ENCODE measurements around the gene SRGAP1.

Gene SRGAP1

DNA sequence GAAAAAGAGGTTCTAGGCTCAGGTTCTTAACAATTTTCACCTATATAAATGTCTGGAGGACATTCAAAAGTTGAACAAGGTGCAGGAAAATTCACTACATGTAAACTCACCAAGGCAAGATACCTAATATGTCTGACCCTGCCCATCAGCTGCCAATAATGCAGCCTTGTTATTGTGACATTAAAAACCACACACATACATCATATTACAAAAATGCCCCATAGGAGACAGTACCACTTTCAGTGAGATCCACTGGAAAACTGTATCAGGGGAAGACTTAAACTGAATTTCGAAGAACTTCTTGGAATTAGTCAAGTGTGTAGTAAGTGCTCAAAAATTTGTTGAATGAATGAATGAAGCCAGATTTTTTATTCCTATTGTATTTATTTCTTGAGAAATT lies 294.5 kb downstream of the SRGAP1 start:
- H2AFZ ChIP-seq (ENCODE audit: low read depth, low read length) = no peak overlapping the region
- no peaks in the 10 kb centered on the region for H3K27me3 ChIP-seq (ENCODE audit: insufficient read depth, low read length, poor library complexity)
- ATAC-seq (ENCODE audit: insufficient read depth, low read depth) = no peak
- no peaks in the 10 kb centered on the region for H3K4me1 ChIP-seq (ENCODE audit: insufficient read depth, low read length)
- H3K79me2 ChIP-seq (ENCODE audit: insufficient read depth, low read length) = no peaks in the 10 kb centered on the region
- no peaks in the 10 kb centered on the region for H3K9me3 ChIP-seq (ENCODE audit: insufficient read depth, low read length, severe bottlenecking)
- H3K4me3 ChIP-seq (ENCODE audit: low read depth in 1 of 2, low read length in 2 of 2) = no peak overlapping the region
- H3K9ac ChIP-seq (ENCODE audit: low read depth, low read length) = no peak overlapping the region
- DNase-seq = no peak
- H3K27ac ChIP-seq (ENCODE audit: low read length) = no peak overlapping the region
- TF ChIP-seq, protein P1, sequence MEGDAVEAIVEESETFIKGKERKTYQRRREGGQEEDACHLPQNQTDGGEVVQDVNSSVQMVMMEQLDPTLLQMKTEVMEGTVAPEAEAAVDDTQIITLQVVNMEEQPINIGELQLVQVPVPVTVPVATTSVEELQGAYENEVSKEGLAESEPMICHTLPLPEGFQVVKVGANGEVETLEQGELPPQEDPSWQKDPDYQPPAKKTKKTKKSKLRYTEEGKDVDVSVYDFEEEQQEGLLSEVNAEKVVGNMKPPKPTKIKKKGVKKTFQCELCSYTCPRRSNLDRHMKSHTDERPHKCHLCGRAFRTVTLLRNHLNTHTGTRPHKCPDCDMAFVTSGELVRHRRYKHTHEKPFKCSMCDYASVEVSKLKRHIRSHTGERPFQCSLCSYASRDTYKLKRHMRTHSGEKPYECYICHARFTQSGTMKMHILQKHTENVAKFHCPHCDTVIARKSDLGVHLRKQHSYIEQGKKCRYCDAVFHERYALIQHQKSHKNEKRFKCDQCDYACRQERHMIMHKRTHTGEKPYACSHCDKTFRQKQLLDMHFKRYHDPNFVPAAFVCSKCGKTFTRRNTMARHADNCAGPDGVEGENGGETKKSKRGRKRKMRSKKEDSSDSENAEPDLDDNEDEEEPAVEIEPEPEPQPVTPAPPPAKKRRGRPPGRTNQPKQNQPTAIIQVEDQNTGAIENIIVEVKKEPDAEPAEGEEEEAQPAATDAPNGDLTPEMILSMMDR (IDR thresholded peaks at IDR 0.05; ENCODE audit: borderline replicate concordance, extremely low read depth, low read length, poor library complexity, severe bottlenecking) = no peak
- TF ChIP-seq EZH2 (IDR thresholded peaks at IDR 0.05; ENCODE audit: borderline replicate concordance, low read depth, low read length, severe bottlenecking) = no peak
- H3K4me2 ChIP-seq (ENCODE audit: insufficient read depth, low read length) = no peak overlapping the region
- no peaks in the 10 kb centered on the region for H3K36me3 ChIP-seq (ENCODE audit: insufficient read depth, low read length)
- H4K20me1 ChIP-seq (ENCODE audit: insufficient read depth, low read length) = no peaks in the 10 kb centered on the region

DNA sequence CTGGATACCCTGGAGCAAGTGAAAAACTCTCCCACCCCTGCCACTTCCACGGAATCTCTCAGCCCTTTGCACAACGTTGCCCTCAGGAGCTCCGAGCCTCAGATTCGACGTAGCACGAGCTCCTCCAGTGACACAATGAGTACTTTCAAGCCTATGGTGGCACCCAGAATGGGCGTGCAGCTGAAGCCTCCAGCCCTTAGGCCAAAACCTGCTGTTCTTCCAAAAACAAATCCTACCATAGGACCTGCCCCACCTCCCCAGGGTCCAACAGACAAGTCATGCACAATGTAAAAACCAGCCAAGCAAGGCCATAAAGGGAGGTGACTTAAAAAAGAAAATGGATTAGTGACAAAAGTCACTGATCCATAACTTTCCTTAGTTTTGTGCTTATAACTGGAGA lies 297.9 kb downstream of the SRGAP1 start:
- no peak for ATAC-seq (ENCODE audit: insufficient read depth, low read depth)
- Histone ChIP-seq H3K27me3 (ENCODE audit: insufficient read depth, low read length, poor library complexity) (no peaks in the 10 kb centered on the region), H3K4me3 (ENCODE audit: low read depth in 1 of 2, low read length in 2 of 2) (no peak overlapping the region), H3K4me1 (ENCODE audit: insufficient read depth, low read length) (no peaks in the 10 kb centered on the region), H3K9ac (ENCODE audit: low read depth, low read length) (no peak overlapping the region), H3K27ac (ENCODE audit: low read length) (no peak overlapping the region), H3K9me3 (ENCODE audit: insufficient read depth, low read length, severe bottlenecking) (no peaks in the 10 kb centered on the region), H3K79me2 (ENCODE audit: insufficient read depth, low read length) (no peaks in the 10 kb centered on the region), H3K4me2 (ENCODE audit: insufficient read depth, low read length) (no peak overlapping the region), H3K36me3 (ENCODE audit: insufficient read depth, low read length) (no peaks in the 10 kb centered on the region), H2AFZ (ENCODE audit: low read depth, low read length) (no peak overlapping the region), H4K20me1 (ENCODE audit: insufficient read depth, low read length) (no peaks in the 10 kb centered on the region)
- TF ChIP-seq, protein P1 (IDR thresholded peaks at IDR 0.05; ENCODE audit: borderline replicate concordance, extremely low read depth, low read length, poor library complexity, severe bottlenecking) = no peak
- no peak for TF ChIP-seq EZH2 (IDR thresholded peaks at IDR 0.05; ENCODE audit: borderline replicate concordance, low read depth, low read length, severe bottlenecking)
- DNase-seq = no peak

DNA sequence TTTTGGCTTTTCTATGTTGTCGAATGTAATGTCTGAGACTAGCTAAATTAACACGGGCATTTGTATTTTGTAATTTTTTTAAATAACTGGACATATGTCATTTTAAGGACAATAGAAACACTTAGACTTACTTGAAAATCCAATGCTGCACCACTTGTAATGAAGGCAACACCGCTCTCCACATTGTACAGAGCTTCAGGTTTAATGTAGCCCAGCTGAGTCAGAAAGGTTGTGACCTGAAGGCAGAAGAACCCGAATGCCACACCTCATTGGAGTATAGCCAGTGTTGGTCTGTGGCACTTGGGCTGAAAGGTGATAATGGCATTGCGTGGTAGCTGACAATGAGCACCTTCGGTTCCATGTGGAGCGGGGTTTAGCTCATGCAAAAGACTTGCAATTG lies 298.3 kb downstream of the SRGAP1 start:
- TF ChIP-seq, protein P1 (IDR thresholded peaks at IDR 0.05; ENCODE audit: borderline replicate concordance, extremely low read depth, low read length, poor library complexity, severe bottlenecking) = no peak
- TF ChIP-seq EZH2 (IDR thresholded peaks at IDR 0.05; ENCODE audit: borderline replicate concordance, low read depth, low read length, severe bottlenecking) = no peak
- Histone ChIP-seq H2AFZ (ENCODE audit: low read depth, low read length) (no peak overlapping the region), H3K36me3 (ENCODE audit: insufficient read depth, low read length) (no peaks in the 10 kb centered on the region), H3K79me2 (ENCODE audit: insufficient read depth, low read length) (no peaks in the 10 kb centered on the region), H3K9ac (ENCODE audit: low read depth, low read length) (no peak overlapping the region), H3K4me2 (ENCODE audit: insufficient read depth, low read length) (no peak overlapping the region), H3K4me3 (ENCODE audit: low read depth in 1 of 2, low read length in 2 of 2) (no peak overlapping the region), H3K27me3 (ENCODE audit: insufficient read depth, low read length, poor library complexity) (no peaks in the 10 kb centered on the region), H3K4me1 (ENCODE audit: insufficient read depth, low read length) (no peaks in the 10 kb centered on the region), H4K20me1 (ENCODE audit: insufficient read depth, low read length) (no peaks in the 10 kb centered on the region), H3K27ac (ENCODE audit: low read length) (no peak overlapping the region), H3K9me3 (ENCODE audit: insufficient read depth, low read length, severe bottlenecking) (no peaks in the 10 kb centered on the region)
- no peak for DNase-seq
- ATAC-seq (ENCODE audit: insufficient read depth, low read depth) = no peak

DNA sequence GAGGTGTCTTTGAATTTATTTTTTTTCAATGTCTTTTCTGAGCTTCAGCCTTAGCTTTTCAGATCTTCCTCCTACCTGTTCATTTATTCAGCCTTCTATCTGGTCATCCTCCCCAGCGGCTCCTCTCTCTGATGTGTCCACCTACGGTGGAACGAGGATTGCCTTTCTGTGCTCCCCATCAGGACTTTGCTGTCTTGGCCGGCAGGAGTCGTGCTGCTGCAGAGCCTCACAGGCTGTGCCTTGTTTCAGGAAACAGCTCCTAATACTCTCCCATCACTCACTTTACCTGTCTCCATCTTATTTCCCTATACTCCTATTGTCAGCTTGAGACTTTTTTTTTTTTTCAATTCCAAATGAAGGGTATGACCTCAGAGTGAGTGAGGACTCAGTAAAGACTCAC lies 300.7 kb downstream of the SRGAP1 start:
- Histone ChIP-seq H3K79me2 (ENCODE audit: insufficient read depth, low read length) (no peaks in the 10 kb centered on the region), H3K4me2 (ENCODE audit: insufficient read depth, low read length) (no peak overlapping the region), H3K4me3 (ENCODE audit: low read depth in 1 of 2, low read length in 2 of 2) (no peak overlapping the region), H3K9ac (ENCODE audit: low read depth, low read length) (no peak overlapping the region), H3K27ac (ENCODE audit: low read length) (no peak overlapping the region), H3K4me1 (ENCODE audit: insufficient read depth, low read length) (no peaks in the 10 kb centered on the region), H3K9me3 (ENCODE audit: insufficient read depth, low read length, severe bottlenecking) (no peaks in the 10 kb centered on the region), H4K20me1 (ENCODE audit: insufficient read depth, low read length) (no peaks in the 10 kb centered on the region), H3K36me3 (ENCODE audit: insufficient read depth, low read length) (no peaks in the 10 kb centered on the region), H3K27me3 (ENCODE audit: insufficient read depth, low read length, poor library complexity) (no peaks in the 10 kb centered on the region), H2AFZ (ENCODE audit: low read depth, low read length) (no peak overlapping the region)
- ATAC-seq (ENCODE audit: insufficient read depth, low read depth) (no peak), DNase-seq (no peak)
- no peak for TF ChIP-seq EZH2 (IDR thresholded peaks at IDR 0.05; ENCODE audit: borderline replicate concordance, low read depth, low read length, severe bottlenecking)
- TF ChIP-seq, protein P1 (IDR thresholded peaks at IDR 0.05; ENCODE audit: borderline replicate concordance, extremely low read depth, low read length, poor library complexity, severe bottlenecking) = no peak

Measured in DND-41 (cell line).